ENCODE results near the gene CFAP91.

DNA sequence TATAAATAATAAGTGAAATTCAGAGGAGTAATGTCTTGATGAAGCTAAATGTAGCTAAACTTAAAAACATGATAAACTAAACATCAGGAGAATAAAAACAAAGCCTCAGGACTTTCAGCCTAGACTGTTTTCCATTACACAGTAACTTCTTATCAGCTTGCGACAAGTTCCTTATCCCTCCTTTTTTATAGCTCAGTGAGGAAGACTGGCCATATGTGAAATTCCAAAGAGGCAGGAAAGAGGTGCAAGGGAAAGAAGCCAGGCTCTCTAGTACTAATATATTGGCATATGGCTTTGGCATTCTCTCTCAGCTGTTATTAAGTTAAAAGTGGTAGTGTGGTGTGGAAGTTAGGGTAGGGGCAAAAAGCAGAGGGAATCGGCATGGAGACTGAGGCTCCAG, 30.0 kb upstream of the CFAP91 start:
- TF ChIP-seq, protein P1, sequence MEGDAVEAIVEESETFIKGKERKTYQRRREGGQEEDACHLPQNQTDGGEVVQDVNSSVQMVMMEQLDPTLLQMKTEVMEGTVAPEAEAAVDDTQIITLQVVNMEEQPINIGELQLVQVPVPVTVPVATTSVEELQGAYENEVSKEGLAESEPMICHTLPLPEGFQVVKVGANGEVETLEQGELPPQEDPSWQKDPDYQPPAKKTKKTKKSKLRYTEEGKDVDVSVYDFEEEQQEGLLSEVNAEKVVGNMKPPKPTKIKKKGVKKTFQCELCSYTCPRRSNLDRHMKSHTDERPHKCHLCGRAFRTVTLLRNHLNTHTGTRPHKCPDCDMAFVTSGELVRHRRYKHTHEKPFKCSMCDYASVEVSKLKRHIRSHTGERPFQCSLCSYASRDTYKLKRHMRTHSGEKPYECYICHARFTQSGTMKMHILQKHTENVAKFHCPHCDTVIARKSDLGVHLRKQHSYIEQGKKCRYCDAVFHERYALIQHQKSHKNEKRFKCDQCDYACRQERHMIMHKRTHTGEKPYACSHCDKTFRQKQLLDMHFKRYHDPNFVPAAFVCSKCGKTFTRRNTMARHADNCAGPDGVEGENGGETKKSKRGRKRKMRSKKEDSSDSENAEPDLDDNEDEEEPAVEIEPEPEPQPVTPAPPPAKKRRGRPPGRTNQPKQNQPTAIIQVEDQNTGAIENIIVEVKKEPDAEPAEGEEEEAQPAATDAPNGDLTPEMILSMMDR (IDR thresholded peaks at IDR 0.05) = no peak
- TF ChIP-seq POLR2AphosphoS5 (IDR thresholded peaks at IDR 0.05) (no peak), POLR2A (IDR thresholded peaks at IDR 0.05; ENCODE audit: low read depth) (no peak)
